Gastroesophageal sphincter (tissue), 4 donors: ENCODE data around the gene JUP. TPM values are rescaled to one million over a fixed set of nuclear protein-coding genes. Genes with fewer than 3 reads are reported as not detected.

Experiments
- ATAC-seq: fragments of 150-250 bp; one replicate; pipeline ENCODE4 v1.9.1; 2016; ENCODE audit warnings: mild to moderate bottlenecking, moderate library complexity
- H3K27ac ChIP-seq, 4 donors: fragments of 200-600 bp; sonication (generic) in 3 of 4; 1 replicate in 3 of 4; 2 replicates in 1 of 4; pipeline ENCODE4 v1.5.1; 2016 to 2019
- H3K27me3 ChIP-seq: fragments of 200-600 bp; sonication (generic); one replicate; pipeline ENCODE4 v1.5.1; 2019
- H3K36me3 ChIP-seq, 2 donors: fragments of 200-600 bp; sonication (generic); one replicate each; pipeline ENCODE4 v1.5.1; 2019; ENCODE audit warnings: control low read depth in 1 of 2
- H3K4me1 ChIP-seq, 3 donors: fragments of 200-600 bp; sonication (generic); 1 replicate in 2 of 3; 2 replicates in 1 of 3; pipeline ENCODE4 v1.5.1; 2016 to 2019; ENCODE audit warnings: control low read depth in 2 of 3
- H3K4me3 ChIP-seq, 2 donors: fragments of 200-600 bp; sonication (generic); one replicate each; pipeline ENCODE4 v1.5.1; 2019; ENCODE audit warnings: mild to moderate bottlenecking in 1 of 2, moderate library complexity in 1 of 2
- H3K9me3 ChIP-seq, 3 donors: fragments of 200-600 bp; sonication (generic); one replicate each; pipeline ENCODE4 v1.5.1; 2017 to 2019; ENCODE audit warnings: control low read depth in 2 of 3
- CTCF ChIP-seq, 4 experiments: fragments of 200-600 bp in 2 of 4; fragments of 450-650 bp in 2 of 4; sonication (generic) in 1 of 4; IDR thresholded peaks; one replicate each; pipeline ENCODE4 v1.5.1; 2017 to 2019; ENCODE audit warnings: antibody characterized with exemption in 4 of 4, mild to moderate bottlenecking in 2 of 4, moderate library complexity in 2 of 4
- EP300 ChIP-seq: sonication (generic); formaldehyde crosslinking; IDR thresholded peaks from one replicate; pipeline ENCODE4 v1.6.1; 2017; ENCODE audit warnings: antibody characterized with exemption, mild to moderate bottlenecking
- POLR2A ChIP-seq, 2 donors: fragments of 450-650 bp; IDR thresholded peaks; one replicate each; pipeline ENCODE4 v1.6.1; 2017; ENCODE audit warnings: antibody characterized with exemption in 2 of 2, mild to moderate bottlenecking in 2 of 2, moderate library complexity in 1 of 2
- POLR2AphosphoS5 ChIP-seq: sonication (generic); formaldehyde crosslinking; IDR thresholded peaks from one replicate; pipeline ENCODE4 v1.6.1; 2017; ENCODE audit warnings: antibody characterized with exemption
- WGBS, 2 donors: methylation state at CpG; one replicate each; pipeline ENCODE4 v1.1.5; 2018; ENCODE audit warnings: low coverage in 1 of 2; 5-methylcytosine and 5-hydroxymethylcytosine counted together
- total RNA-seq, 4 donors: library from RNA; depleted of rRNA; stranded (reverse); fragments of >200 nt; gene quantifications; one replicate each; pipeline ENCODE4 v1.1.0, GENCODE V29; 2016

JUP gene
- total RNA-seq, 4 donors from 2014 or later, result 30.8 to 60.9 (median 41.7) TPM

GRCh38 chr17:41822216-41823140 is 36.0 kb upstream of the JUP start:
- no peak overlapping the region for H3K27ac ChIP-seq
- ATAC-seq, result no peak
- peaks cover 0 to 44% of the 10 kb centered on the region in 2 donors for H3K36me3 ChIP-seq
- no peaks in the 10 kb centered on the region for H3K4me1 ChIP-seq
- no peak for TF ChIP-seq CTCF (IDR thresholded peaks at IDR 0.05)
- no peak for TF ChIP-seq POLR2A (IDR thresholded peaks at IDR 0.05)
- no peak for TF ChIP-seq POLR2AphosphoS5
- no peak for TF ChIP-seq EP300
- H3K27me3 ChIP-seq, result no peaks in the 10 kb centered on the region
- no peak overlapping the region for H3K4me3 ChIP-seq
- WGBS, 2 donors, result 47 to 54% methylated on average over 2 to 3 of the region's 12 CpGs
- no peaks in the 10 kb centered on the region for H3K9me3 ChIP-seq

GRCh38 chr17:41821776-41822175 is 35.3 kb upstream of the JUP start:
- Histone ChIP-seq H3K9me3 (no peaks in the 10 kb centered on the region), H3K4me3 (no peak overlapping the region), H3K27ac (no peak overlapping the region), H3K27me3 (no peaks in the 10 kb centered on the region), H3K36me3 (peaks cover 0 to 37% of the 10 kb centered on the region in 2 donors), H3K4me1 (no peaks in the 10 kb centered on the region)
- TF ChIP-seq CTCF (IDR thresholded peaks at IDR 0.05) (no peak), POLR2A (IDR thresholded peaks at IDR 0.05) (no peak), POLR2AphosphoS5 (no peak)
- no peak for ATAC-seq
- 90 to 92% methylated on average over 2 to 4 of the region's 14 CpGs for WGBS, 2 donors

- peaks cover 0 to 7% of the 10 kb centered on the region in 2 donors for H3K36me3 ChIP-seq
- 100% methylated on average over 1 of the region's 20 CpGs; no CpG with 5 or more reads in 1 of the 2 donors for WGBS, 2 donors
- peaks cover 0 to 16% (median 0%) of the 10 kb centered on the region in 3 donors for H3K4me1 ChIP-seq
- H3K4me3 ChIP-seq, result no peak overlapping the region
- no peaks in the 10 kb centered on the region for H3K9me3 ChIP-seq
- H3K27ac ChIP-seq, result no peak overlapping the region
- ATAC-seq, result no peak
- TF ChIP-seq CTCF (IDR thresholded peaks at IDR 0.05) (no peak), EP300 (no peak), POLR2A (IDR thresholded peaks at IDR 0.05) (no peak)
- H3K27me3 ChIP-seq, result no peaks in the 10 kb centered on the region
Measured at GRCh38 chr17:41818024-41818423, 31.5 kb upstream of the JUP start.

- TF ChIP-seq EP300 (no peak), POLR2AphosphoS5 (no peak), POLR2A (IDR thresholded peaks at IDR 0.05) (no peak), CTCF (IDR thresholded peaks at IDR 0.05) (no peak)
- Histone ChIP-seq H3K4me3 (no peak overlapping the region), H3K9me3 (no peaks in the 10 kb centered on the region), H3K4me1 (peaks cover 0 to 29% (median 0%) of the 10 kb centered on the region in 3 donors), H3K36me3 (peaks cover 0 to 7% of the 10 kb centered on the region in 2 donors), H3K27me3 (no peaks in the 10 kb centered on the region), H3K27ac (no peak overlapping the region)
- ATAC-seq, result no peak
- 92 to 100% methylated on average over 1 to 8 of the region's 23 CpGs for WGBS, 2 donors
Measured at GRCh38 chr17:41816637-41817320, 30.3 kb upstream of the JUP start.
